ENCODE measurements around the gene PTGS2. TPM values are rescaled to one million over a fixed set of nuclear protein-coding genes. Genes with fewer than 3 reads are reported as not detected.

Gene PTGS2
- total RNA-seq, 4 donors from 2014 or later, result 0.84 to 4.9 (median 1.1) TPM

- DNase-seq (ENCODE audit: low spot score in 2 of 2), result no peak
- H3K4me1 ChIP-seq, result no peaks in the 10 kb centered on the region
- no peak overlapping the region for H3K4me3 ChIP-seq
- no peaks in the 10 kb centered on the region for H3K9me3 ChIP-seq
- no peaks in the 10 kb centered on the region for H3K27me3 ChIP-seq
- no peaks in the 10 kb centered on the region for H3K36me3 ChIP-seq
- no peak overlapping the region for H3K27ac ChIP-seq
- WGBS, 2 donors, result 61 to 66% methylated on average over 2 of the region's 2 CpGs
- TF ChIP-seq CTCF (IDR thresholded peaks at IDR 0.05) (no peak), EP300 (IDR thresholded peaks at IDR 0.05) (no peak), POLR2A (IDR thresholded peaks at IDR 0.05) (no peak)
Measured at GRCh38 chr1:186710696-186711095, 30.5 kb upstream of the PTGS2 start.

GRCh38 chr1:186708694-186709097 lies 28.5 kb upstream of the PTGS2 start:
- TF ChIP-seq EP300 (IDR thresholded peaks at IDR 0.05), result no peak
- no peak for DNase-seq (ENCODE audit: low spot score in 2 of 2)
- 79 to 81% methylated on average over 2 of the region's 2 CpGs for WGBS, 2 donors
- Histone ChIP-seq H3K27me3 (no peaks in the 10 kb centered on the region), H3K4me1 (no peaks in the 10 kb centered on the region), H3K27ac (no peak overlapping the region), H3K9me3 (no peaks in the 10 kb centered on the region), H3K4me3 (no peak overlapping the region), H3K36me3 (no peaks in the 10 kb centered on the region)

GRCh38 chr1:186703209-186703766 lies 23.1 kb upstream of the PTGS2 start:
- Histone ChIP-seq H3K27me3 (no peaks in the 10 kb centered on the region), H3K9me3 (no peaks in the 10 kb centered on the region), H3K36me3 (no peaks in the 10 kb centered on the region), H3K27ac (no peak overlapping the region), H3K4me1 (no peaks in the 10 kb centered on the region), H3K4me3 (no peak overlapping the region)
- TF ChIP-seq EP300 (IDR thresholded peaks at IDR 0.05), result no peak
- TF ChIP-seq POLR2A (IDR thresholded peaks at IDR 0.05), result no peak
- TF ChIP-seq CTCF (IDR thresholded peaks at IDR 0.05), result no peak
- no peak for DNase-seq (ENCODE audit: low spot score in 2 of 2)
- WGBS, 2 donors, result 89 to 91% methylated on average over 8 of the region's 8 CpGs

- Histone ChIP-seq H3K36me3 (no peaks in the 10 kb centered on the region), H3K9me3 (no peaks in the 10 kb centered on the region), H3K4me1 (no peaks in the 10 kb centered on the region), H3K27me3 (no peaks in the 10 kb centered on the region), H3K4me3 (no peak overlapping the region), H3K27ac (no peak overlapping the region)
- WGBS, 2 donors, result 82 to 88% methylated on average over 2 of the region's 2 CpGs
- DNase-seq (ENCODE audit: low spot score in 2 of 2), result no peak
- TF ChIP-seq EP300 (IDR thresholded peaks at IDR 0.05) (no peak), POLR2A (IDR thresholded peaks at IDR 0.05) (no peak), CTCF (IDR thresholded peaks at IDR 0.05) (no peak)
Measured at GRCh38 chr1:186700722-186701121, 20.5 kb upstream of the PTGS2 start.

GRCh38 chr1:186699519-186699918 lies 19.3 kb upstream of the PTGS2 start:
- H3K9me3 ChIP-seq, result no peaks in the 10 kb centered on the region
- DNase-seq (ENCODE audit: low spot score in 2 of 2), result no peak
- 96 to 100% methylated on average over 2 of the region's 2 CpGs for WGBS, 2 donors
- no peak overlapping the region for H3K4me3 ChIP-seq
- no peaks in the 10 kb centered on the region for H3K27me3 ChIP-seq
- no peak overlapping the region for H3K27ac ChIP-seq
- H3K36me3 ChIP-seq, result no peaks in the 10 kb centered on the region
- TF ChIP-seq EP300 (IDR thresholded peaks at IDR 0.05) (no peak), POLR2A (IDR thresholded peaks at IDR 0.05) (no peak), CTCF (IDR thresholded peaks at IDR 0.05) (no peak)
- no peaks in the 10 kb centered on the region for H3K4me1 ChIP-seq

- H3K27me3 ChIP-seq, result no peaks in the 10 kb centered on the region
- peaks cover 0 to 7% (median 0%) of the 10 kb centered on the region in 4 donors for H3K4me1 ChIP-seq
- DNase-seq (ENCODE audit: low spot score in 2 of 2), result no peak
- no peak overlapping the region for H3K27ac ChIP-seq
- H3K36me3 ChIP-seq, result no peaks in the 10 kb centered on the region
- WGBS, 2 donors, result 39 to 59% methylated on average over 3 of the region's 3 CpGs
- TF ChIP-seq POLR2A (IDR thresholded peaks at IDR 0.05) (no peak), CTCF (IDR thresholded peaks at IDR 0.05) (no peak), EP300 (IDR thresholded peaks at IDR 0.05) (no peak)
- no peak overlapping the region for H3K4me3 ChIP-seq
- peaks cover 0 to 3% (median 0%) of the 10 kb centered on the region in 4 donors for H3K9me3 ChIP-seq
Measured at GRCh38 chr1:186689907-186690306, 9.7 kb upstream of the PTGS2 start.

Measured in tibial nerve (tissue), 4 donors.